Raji (cell line): Measurements from ENCODE around the gene TP53I3.
A peak's percentile ranks its signal among the peaks of the same experiment; 100 is the strongest.

Experiments
- POLR2A ChIP-seq: IDR thresholded peaks from 2 replicates; pipeline ENCODE4 v1.6.1; 2011; ENCODE audit warnings: low read depth, low read length, control low read depth; ENCODE audit not compliant: insufficient read depth

Gene TP53I3

GRCh38 chr2:24084386-24085199 is at the start of gene TP53I3:
TSS of gene TP53I3 (minus strand) at chr2:24084834. CDS start at chr2:24084326, 508 bp downstream.
- TF ChIP-seq POLR2A: no peak

DNA sequence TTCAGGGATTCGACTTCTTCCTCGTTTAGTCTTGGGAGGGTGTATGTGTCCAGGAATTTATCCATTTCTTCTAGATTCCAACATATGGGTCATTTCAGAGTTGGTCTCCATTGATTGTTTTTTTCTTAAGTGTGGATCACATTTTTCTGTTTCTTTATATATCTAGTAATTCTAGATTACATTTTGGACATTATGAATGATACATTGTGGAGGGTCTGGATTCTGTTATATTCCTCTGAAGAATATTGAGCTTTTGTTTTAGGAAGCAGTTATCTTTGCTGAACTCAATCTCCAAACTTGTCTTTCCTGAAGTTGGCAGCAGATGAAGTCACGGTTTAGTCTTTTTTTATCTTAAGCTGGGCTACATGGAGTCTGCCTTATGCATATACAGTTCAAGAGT is 47.9 kb upstream of the TP53I3 start:
- TF ChIP-seq POLR2A: no peak

DNA sequence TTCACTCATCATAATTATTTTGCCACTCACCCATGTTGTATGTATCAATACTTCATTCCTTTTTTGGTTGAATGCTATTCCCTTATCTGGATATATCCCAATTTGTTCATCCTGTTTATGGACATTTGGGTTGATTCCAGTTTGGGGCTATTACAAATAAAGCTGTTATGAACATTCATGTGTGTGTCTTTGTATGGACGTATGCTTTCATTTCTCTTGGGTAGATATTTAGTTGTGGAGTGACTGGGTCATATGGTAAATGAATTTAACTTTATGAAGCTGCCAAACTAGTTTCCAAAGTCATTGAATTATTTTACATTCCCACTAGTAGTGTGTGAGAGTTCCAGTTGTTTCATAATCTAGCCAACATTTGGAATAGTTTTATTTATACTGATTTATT is 41.3 kb upstream of the TP53I3 start:
- TF ChIP-seq POLR2A: no peak

DNA sequence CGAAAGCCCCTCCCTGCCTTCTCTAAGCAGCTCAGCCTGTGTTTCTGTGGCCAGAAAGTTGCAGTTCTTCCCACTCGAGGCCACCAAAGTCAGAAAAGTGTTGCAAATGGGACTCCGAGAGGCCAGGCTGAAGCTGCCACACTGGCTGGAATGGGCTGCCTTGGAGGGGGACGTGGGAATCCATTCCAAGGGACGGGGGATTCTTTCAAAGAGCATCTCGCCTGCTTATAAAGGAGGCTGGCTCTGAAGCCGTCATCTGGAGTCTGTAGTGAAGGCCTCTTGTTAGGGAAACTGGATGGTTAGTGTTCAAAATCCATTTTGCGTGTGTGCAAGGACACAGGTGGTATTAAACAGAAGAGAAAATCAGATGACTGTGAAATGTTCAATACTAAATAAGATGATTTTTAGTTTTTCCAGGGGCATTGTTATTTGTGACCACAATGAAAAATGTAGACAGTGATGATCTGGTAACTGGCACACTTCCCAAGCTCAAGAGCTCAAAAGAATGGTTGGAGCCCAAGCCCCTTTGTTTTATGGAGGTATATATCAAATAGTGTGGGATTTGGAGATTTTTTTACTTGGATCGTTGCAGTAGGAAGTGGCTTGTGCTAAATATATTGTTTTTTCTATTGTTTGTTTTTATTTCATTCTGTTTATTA is 39.4 kb upstream of the TP53I3 start:
- no peak for TF ChIP-seq POLR2A

DNA sequence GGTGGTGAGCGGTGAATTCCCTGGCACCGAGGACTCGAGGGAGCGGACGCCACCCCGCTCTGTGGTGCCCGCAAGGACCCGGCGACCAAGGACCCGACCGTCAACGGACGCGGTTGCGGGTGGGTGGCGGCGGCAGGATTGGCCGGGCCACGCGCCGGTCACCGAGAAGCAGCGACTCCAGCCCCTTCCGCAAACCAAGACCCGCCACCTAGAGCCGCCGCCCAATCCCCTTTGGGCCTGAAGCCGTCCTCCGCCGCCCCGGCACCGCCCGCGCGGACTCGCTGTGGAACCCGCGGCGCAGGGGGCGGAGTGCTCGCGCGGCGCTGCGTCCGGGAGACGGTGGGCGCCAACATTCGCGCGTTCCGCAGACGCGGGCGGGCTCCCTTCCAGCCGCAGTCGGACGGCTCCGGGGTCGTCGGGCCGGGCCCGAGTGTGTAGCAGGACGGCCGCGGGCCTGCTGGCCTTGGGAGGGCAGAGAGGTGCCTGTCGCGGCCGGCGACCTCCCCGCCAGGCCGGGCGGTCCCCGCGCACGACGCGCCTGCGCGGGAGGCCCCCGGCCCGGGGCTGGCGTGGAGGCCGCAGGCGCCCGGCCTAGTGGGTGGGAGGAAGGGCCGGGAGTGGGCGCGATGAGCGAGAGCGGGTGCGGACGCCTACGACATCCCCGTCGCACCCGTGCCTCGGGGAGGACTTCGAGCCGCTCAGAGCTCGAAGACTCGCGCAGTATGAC is 38.7 kb upstream of the TP53I3 start, which contains the start of the genes FAM228B and PFN4:
FAM228B (plus strand) TSS at position 275 of the 727 bp plus-strand sequence. CDS start 893 bp downstream, outside the sequence.
PFN4 (minus strand) TSS at position 140 of the 727 bp plus-strand sequence. CDS start 799 bp downstream, outside the sequence.
- TF ChIP-seq POLR2A: peak; percentile 78

- no peak for TF ChIP-seq POLR2A
Measured at GRCh38 chr2:24122366-24123194, 37.9 kb upstream of the TP53I3 start.

- no peak for TF ChIP-seq POLR2A
Measured at GRCh38 chr2:24121469-24121868, 36.8 kb upstream of the TP53I3 start.

GRCh38 chr2:24121066-24121465 is 36.4 kb upstream of the TP53I3 start:
- no peak for TF ChIP-seq POLR2A

DNA sequence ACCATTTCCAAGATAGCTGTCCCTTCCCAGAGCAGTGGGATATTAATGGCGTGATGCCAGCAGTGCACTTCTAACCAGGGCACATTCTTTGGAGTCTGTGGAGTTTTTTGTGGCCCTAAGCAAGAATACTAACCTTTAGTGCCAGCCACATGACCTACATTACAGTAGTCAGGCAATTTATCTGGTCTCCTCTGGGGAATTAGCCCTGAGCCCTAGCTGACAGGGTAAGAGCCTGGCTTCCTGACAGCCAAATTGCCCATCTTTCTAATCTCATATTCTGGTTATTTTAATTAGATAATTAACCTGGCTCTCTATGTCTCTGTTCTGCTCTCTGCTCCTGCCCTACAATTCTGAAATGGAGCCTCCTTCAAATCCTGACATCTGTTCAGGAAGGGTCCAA is 33.3 kb upstream of the TP53I3 start:
- TF ChIP-seq POLR2A: no peak

- TF ChIP-seq POLR2A: no peak
Measured at GRCh38 chr2:24115057-24115456, 30.4 kb upstream of the TP53I3 start.

DNA sequence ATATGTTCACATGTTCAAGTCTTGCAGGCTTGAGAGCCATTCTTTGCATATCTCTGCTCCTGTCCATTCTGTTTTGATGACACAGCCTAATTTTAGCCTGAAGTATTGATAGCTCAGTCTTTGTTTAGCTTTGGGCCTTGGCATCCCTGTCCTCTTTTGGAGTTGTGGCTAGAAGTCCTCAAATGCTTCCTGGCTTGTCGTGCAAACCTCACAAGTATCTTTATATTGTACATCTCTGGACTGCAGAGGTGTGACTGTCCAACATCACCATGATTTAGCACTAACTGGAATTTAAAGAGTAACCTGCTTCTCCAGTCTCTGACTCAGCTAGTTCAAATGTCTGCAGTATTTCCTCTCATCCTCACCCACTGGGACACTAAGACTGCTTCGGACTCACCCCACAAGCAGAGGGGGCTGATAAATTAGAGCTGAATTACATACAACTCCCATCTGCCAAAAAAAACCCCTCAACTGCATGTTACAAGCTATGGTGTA is 26.8 kb upstream of the TP53I3 start:
- no peak for TF ChIP-seq POLR2A

DNA sequence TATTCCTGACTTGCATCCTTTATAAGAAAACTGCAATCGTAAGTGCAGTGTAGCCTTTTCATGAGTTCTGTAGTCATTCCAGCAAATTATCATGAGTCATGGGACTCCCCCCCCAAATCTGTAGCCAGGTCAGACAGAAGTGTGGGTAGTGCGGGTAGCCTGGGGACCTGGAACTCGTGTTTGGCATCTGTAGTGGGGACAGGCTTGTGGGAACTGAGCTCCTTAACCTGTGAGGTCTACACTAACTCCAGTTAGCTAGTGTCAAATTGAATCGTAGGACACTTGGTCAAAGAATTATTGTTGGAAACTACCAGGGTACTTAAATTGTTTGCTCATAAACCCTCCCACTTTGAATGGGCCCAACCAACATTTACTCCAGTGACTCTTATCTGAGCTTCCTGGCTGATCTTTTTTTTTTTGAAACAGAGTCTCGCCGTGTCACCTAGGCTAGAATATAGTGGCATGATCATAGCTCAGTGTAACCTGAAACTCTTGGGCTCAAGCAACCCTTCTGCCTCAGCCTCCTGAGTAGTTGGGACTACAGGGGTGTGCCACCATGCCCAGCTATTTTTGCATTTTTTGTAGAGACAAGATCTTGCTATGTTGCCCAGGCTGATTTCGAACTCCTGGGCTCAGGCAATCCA is 26.1 kb upstream of the TP53I3 start:
- no peak for TF ChIP-seq POLR2A

DNA sequence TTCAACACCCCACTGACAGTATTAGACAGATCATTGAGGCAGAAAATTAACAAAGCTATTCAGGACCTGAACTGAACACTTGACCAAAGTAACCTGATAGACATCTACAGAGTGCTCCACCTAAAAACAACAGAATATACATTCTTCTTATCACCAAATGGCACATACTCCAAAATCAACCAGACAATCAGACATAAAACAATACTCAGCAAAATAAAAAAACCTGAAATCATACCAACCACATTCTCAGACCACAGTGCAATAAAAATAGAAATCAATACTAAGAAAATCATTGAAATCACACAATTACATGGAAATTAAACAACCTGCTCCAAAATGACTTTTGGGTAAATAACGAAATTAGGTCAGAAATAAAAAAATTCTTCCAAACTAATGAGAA is 22.7 kb upstream of the TP53I3 start:
- no peak for TF ChIP-seq POLR2A

DNA sequence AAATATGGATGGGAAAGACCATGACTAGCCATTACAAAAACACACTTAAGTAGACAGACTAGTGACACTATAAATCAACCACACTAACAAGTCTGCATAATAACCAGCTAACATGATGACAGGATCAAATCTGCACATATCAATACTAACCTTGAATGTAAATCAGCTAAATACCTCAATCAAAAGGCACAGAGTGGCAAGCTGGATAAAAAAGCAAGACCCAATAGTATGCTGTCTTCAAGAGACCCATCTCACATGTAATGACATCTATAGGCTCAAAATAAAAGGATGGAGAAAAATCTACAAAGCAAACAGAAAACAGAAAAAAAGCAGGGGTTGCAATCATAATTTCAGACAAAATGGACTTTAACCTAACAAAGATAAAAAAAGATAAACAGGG is 22.2 kb upstream of the TP53I3 start:
- TF ChIP-seq POLR2A: no peak
